MCF 10A (cell line): ENCODE measurements around the gene VPS4A. TPM values are rescaled to one million over a fixed set of nuclear protein-coding genes. Genes with fewer than 3 reads are reported as not detected.

ENCODE experiments used
- BruUV-seq: library from RNA; stranded (reverse); fragments of 400-500 nt; replicated peaks from 2 replicates; lab custom pipeline; 2021; lab: Mats Ljungman, UMichigan
- CTCF ChIA-PET: fragments of 300-600 bp; sonication (Branson Sonifier 250); formaldehyde crosslinking; extraction: SDS; loops from one replicate; lab custom pipeline; 2021; ENCODE audit warnings: antibody characterized with exemption, inconsistent platforms; lab: Yijun Ruan, JAX
- POLR2A ChIA-PET: fragments of 300-600, 350-650 bp; sonication (Branson Sonifier 250); formaldehyde crosslinking; extraction: SDS; loops from one replicate; lab custom pipeline; 2020; ENCODE audit warnings: antibody characterized with exemption, inconsistent platforms; lab: Yijun Ruan, JAX
- DNase-seq: peaks from one replicate; pipeline ENCODE4 v3.0.0-alpha.2; 2018; ENCODE audit not compliant: unreplicated experiment
- H3K27ac Mint-ChIP-seq: one replicate; pipeline ENCODE4 v1.8.0; 2022; ENCODE audit warnings: mild to moderate bottlenecking, low read depth, mixed read lengths; ENCODE audit not compliant: unreplicated experiment
- H3K27me3 Mint-ChIP-seq: one replicate; pipeline ENCODE4 v1.8.0; 2022; ENCODE audit warnings: mixed read lengths; ENCODE audit not compliant: insufficient read depth, unreplicated experiment
- H3K36me3 Mint-ChIP-seq: one replicate; pipeline ENCODE4 v1.8.0; 2022; ENCODE audit warnings: mild to moderate bottlenecking, moderate library complexity, mixed read lengths; ENCODE audit not compliant: insufficient read depth, unreplicated experiment
- H3K4me1 Mint-ChIP-seq: one replicate; pipeline ENCODE4 v1.8.0; 2022; ENCODE audit warnings: mixed read lengths; ENCODE audit not compliant: insufficient read depth, unreplicated experiment
- H3K4me3 Mint-ChIP-seq: one replicate; pipeline ENCODE4 v1.8.0; 2022; ENCODE audit warnings: mild to moderate bottlenecking, moderate library complexity, mixed read lengths; ENCODE audit not compliant: unreplicated experiment
- H3K9me3 Mint-ChIP-seq: one replicate; pipeline ENCODE4 v1.8.0; 2022; ENCODE audit warnings: mixed read lengths; ENCODE audit not compliant: unreplicated experiment
- CTCF ChIP-seq: fragments of 200-600 bp; IDR thresholded peaks from one replicate; pipeline ENCODE4 v1.8.0; 2022; ENCODE audit warnings: antibody characterized with exemption, mild to moderate bottlenecking; ENCODE audit not compliant: unreplicated experiment
- intact Hi-C: fragments of 100-400 bp; cut with micrococcal nuclease; formaldehyde crosslinking; loops from 2 replicates; pipeline ENCODE4 v1.14.1; 2022
- total RNA-seq: library from RNA; stranded (reverse); gene quantifications from 2 replicates; pipeline ENCODE4 v1.2.3, GENCODE V29; 2022

VPS4A gene
- total RNA-seq, 1 experiment from 2014 or later, result 38.6 TPM

- CTCF ChIA-PET, result interaction anchor here (0.6 kb wide), 1 partner anchor 443 kb away, joined by 3 read pairs; the partner anchor contains the start of gene WWP2
- H3K4me3 Mint-ChIP-seq, result no peak overlapping the region
- no peak overlapping the region for H3K27ac Mint-ChIP-seq
These were observed 7.8 kb downstream of the VPS4A start for GRCh38 chr16:69318911-69319289.

GRCh38 chr16:69319381-69319780, 8.2 kb downstream of the VPS4A start:
- no peak for DNase-seq
- ChIA-PET POLR2A (interaction anchor here (0.6 to 9.1 kb wide), 2 partner anchors 9 to 151 kb away, joined by 3 to 75 read pairs; partner anchors contain the start of gene PDF), CTCF (interaction anchor here (0.6 kb wide), 1 partner anchor 443 kb away, joined by 3 read pairs; the partner anchor contains the start of gene WWP2)
- intact Hi-C loops, result no loop called here
- Mint-ChIP-seq H3K9me3 (no peaks in the 10 kb centered on the region), H3K4me1 (no peaks in the 10 kb centered on the region), H3K27me3 (no peaks in the 10 kb centered on the region), H3K27ac (no peak overlapping the region), H3K4me3 (no peak overlapping the region), H3K36me3 (peaks cover 83% of the 10 kb centered on the region)
- TF ChIP-seq CTCF, result no peak
- no TSS peak for BruUV-seq

More at GRCh38 chr16:69318911-69319289, 7.8 kb downstream of the VPS4A start:
- no peak for DNase-seq
- intact Hi-C loops, result no loop called here
- BruUV-seq, result no TSS peak
- H3K27me3 Mint-ChIP-seq, result no peaks in the 10 kb centered on the region
- POLR2A ChIA-PET, result interaction anchor here (0.6 to 9.1 kb wide), 3 partner anchors 9 to 150 kb away, joined by 3 to 75 read pairs (median 5); partner anchors contain the start of gene PDF
- H3K9me3 Mint-ChIP-seq, result no peaks in the 10 kb centered on the region
- H3K36me3 Mint-ChIP-seq, result peaks cover 78% of the 10 kb centered on the region
- TF ChIP-seq CTCF, result no peak
- peaks cover under 1% of the 10 kb centered on the region for H3K4me1 Mint-ChIP-seq

- POLR2A ChIA-PET, result interaction anchor here (0.9 to 9.1 kb wide), 2 partner anchors 8 to 10 kb away, joined by 4 to 75 read pairs; partner anchors contain the start of gene PDF
- H3K27ac Mint-ChIP-seq, result no peak overlapping the region
These were observed 8.9 kb downstream of the VPS4A start for GRCh38 chr16:69319826-69320739.

More at GRCh38 chr16:69319826-69320739, 8.9 kb downstream of the VPS4A start:
- DNase-seq, result no peak
- Mint-ChIP-seq H3K4me1 (no peaks in the 10 kb centered on the region), H3K4me3 (no peak overlapping the region), H3K27me3 (no peaks in the 10 kb centered on the region), H3K9me3 (no peaks in the 10 kb centered on the region), H3K36me3 (peaks cover 84% of the 10 kb centered on the region)
- BruUV-seq, result no TSS peak
- no peak for TF ChIP-seq CTCF
- intact Hi-C loops, result no loop called here
- CTCF ChIA-PET, result no interaction called here
